GM12865 (cell line): ENCODE results near the gene TRIM41.

Experiments used
- DNase-seq: peaks from one replicate; pipeline ENCODE4 v3.0.0; 2010; ENCODE audit warnings: low read depth
- H3K4me3 ChIP-seq: 2 replicates; pipeline ENCODE4 v1.5.1; 2011; ENCODE audit warnings: mild to moderate bottlenecking, low read depth, low read length, control low read depth
- TF ChIP-seq, protein P1 (sequence below): IDR thresholded peaks from 2 replicates; pipeline ENCODE4 v1.5.1; 2011; ENCODE audit warnings: low read length, control low read depth, low read depth, inconsistent platforms; ENCODE audit not compliant: insufficient read depth; ENCODE audit errors: missing control alignments

The TRIM41 gene

GRCh38 chr5:181235323-181235688, 12.2 kb downstream of the TRIM41 start:
- H3K4me3 ChIP-seq: no peak overlapping the region
- DNase-seq: no peak
- TF ChIP-seq, protein P1, sequence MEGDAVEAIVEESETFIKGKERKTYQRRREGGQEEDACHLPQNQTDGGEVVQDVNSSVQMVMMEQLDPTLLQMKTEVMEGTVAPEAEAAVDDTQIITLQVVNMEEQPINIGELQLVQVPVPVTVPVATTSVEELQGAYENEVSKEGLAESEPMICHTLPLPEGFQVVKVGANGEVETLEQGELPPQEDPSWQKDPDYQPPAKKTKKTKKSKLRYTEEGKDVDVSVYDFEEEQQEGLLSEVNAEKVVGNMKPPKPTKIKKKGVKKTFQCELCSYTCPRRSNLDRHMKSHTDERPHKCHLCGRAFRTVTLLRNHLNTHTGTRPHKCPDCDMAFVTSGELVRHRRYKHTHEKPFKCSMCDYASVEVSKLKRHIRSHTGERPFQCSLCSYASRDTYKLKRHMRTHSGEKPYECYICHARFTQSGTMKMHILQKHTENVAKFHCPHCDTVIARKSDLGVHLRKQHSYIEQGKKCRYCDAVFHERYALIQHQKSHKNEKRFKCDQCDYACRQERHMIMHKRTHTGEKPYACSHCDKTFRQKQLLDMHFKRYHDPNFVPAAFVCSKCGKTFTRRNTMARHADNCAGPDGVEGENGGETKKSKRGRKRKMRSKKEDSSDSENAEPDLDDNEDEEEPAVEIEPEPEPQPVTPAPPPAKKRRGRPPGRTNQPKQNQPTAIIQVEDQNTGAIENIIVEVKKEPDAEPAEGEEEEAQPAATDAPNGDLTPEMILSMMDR: no peak

DNA sequence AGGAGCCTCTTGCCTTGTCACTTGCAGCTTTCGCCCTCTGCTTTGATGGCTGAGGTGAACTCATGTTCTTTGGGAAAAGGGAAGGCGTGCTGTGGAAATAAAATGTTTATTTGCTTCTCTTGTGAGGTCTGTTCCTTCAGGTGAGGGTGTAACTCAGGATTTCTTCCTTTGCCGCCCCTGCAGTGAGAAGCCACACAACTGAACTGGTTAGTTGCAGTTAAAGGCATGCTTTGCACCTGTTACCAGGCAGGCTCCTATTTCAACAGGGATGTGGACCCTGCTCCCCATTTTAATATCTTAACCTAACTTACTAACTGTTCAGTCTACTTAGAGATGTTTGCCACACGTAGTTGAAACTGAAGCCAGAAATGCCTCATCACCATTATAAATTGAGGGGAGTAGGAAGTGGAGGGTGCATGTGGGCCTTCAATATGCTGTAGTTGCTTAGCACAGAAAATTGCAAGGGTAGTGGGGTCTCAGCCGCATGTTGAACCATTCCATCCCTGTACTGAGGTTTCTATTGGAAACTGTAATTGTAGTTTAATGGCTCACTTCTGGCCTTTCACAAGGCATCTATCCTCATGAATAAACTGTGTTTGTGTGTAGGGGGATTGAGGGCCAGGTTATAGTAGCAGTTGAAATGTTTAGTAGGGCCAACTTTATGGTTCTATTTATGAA, 12.7 kb downstream of the TRIM41 start:
- H3K4me3 ChIP-seq: no peak overlapping the region
- no peak for DNase-seq
- TF ChIP-seq, protein P1: no peak

GRCh38 chr5:181236471-181236870, 13.4 kb downstream of the TRIM41 start:
- no peak for DNase-seq
- TF ChIP-seq, protein P1: no peak
- no peak overlapping the region for H3K4me3 ChIP-seq

DNA sequence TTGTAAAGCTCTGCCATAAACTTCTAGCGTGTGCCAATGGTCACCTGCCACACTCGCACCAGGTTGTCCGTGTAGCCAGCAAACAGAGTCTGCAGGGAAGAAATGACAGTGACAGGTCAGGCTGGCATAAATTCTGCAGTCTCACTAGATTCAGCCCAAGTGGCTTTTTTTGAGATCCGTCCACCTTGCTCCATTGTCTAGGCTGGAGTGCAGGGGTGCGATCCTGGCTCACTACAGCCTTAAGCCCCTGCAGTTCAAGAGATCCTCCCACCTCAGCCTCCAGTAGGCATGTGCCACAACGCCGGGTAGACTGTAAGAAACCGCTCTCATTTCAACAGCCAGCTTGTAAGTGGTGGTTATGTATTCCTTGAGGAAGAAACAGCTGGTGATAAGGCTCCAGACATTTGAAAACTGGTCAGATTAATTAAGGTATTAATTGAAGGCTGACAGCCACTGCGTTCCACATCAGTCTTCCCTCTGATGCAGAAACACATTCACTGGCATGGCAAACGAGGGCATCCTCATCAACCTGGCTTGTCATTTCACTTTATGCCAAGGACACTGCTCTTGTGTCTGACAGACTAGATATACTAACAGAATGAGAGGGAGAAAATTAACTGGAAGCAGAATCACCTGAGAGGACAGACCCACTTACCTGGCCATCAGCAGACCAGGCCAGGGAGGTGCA, 14.0 kb downstream of the TRIM41 start:
- no peak for DNase-seq
- TF ChIP-seq, protein P1: no peak
- H3K4me3 ChIP-seq: no peak overlapping the region

- no peak for DNase-seq
- no peak overlapping the region for H3K4me3 ChIP-seq
- TF ChIP-seq, protein P1: no peak
Observed at GRCh38 chr5:181237729-181238385, 14.8 kb downstream of the TRIM41 start.

DNA sequence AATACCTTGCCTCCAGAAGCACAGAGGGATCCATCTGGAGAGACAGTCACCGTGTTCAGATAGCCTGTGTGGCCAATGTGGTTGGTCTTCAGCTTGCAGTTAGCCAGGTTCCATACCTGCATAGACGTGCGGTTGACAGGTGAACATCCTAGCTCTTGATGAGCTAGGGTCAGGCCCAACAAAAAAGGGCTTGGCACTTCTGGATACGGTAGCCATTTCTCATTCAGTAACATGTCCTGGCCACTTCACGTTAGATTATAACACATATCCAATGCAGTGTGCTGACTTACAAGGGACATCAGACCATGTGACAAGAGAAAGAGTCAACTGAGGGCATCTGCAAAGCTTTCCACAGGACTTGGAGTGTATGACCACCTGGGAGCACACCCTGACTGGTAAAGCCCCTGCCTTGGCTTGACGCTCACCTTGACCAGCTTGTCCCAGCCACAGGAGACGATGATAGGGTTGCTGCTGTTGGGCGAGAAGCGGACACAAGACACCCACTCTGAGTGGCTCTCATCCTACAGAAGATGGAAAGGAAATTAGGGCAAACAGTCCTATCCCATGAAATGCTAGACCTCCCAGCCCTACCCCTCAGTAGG, 16.1 kb downstream of the TRIM41 start:
- H3K4me3 ChIP-seq: no peak overlapping the region
- TF ChIP-seq, protein P1: no peak
- no peak for DNase-seq
